NK-92 treated with Interleukin-12 subunit alpha and Interleukin-12 subunit beta, amount 100 ng/mL, for 24 hours (cell line): ENCODE results near the gene TXNDC12.
"Not testable (repeated sequence)": the region's sequence is repeated elsewhere in the genome, so short reads cannot be mapped to it uniquely, and the experiment has no call there.

Experiments
- DNase-seq: peaks from one replicate; lab custom pipeline; 2025; lab: John Stamatoyannopoulos, UW

The TXNDC12 gene

DNA sequence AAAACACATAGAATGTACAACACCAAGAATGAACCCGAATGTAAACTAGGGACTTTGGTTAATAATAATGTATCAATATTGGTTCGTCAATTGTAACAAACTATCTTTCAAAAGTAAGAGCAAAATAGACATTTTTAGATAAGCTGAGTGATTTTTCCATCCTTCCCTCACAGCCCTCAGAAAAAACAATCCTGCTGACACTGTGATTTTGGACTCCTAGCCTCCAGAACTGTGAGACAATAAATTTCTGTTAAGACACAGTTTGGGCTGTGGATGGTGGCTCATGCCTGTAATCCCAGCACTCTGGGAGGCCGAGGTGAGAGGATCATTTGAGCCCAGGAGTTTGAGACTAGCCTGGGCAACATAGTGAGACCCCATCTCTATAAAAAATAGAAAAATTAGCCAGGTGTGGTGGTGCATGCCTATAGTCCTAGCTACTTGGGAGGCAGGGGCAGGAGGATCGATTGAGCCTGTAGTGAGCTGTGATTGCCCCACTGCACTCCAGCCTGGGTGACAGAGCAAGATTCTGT lies 9.3 kb downstream of the TXNDC12 start:
- DNase-seq = not testable (repeated sequence)

DNA sequence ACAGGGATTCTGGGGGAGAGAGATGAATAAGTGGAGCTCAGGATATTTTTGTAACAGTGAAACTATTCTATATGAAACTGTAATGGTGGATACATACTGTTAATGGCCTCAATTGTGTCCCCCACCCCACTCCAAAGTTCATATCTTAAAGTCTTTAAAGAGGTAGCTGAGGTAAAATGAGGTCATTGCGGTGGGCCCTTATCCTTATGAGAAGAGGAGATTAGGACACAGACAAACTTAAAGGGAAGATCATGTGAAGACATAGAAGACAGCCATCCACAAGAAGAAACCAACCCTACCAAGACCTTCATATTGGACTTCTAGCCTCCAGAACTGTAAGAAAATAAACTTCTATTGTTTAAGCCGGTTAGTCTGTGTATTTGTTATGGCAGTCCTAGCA lies 9.8 kb downstream of the TXNDC12 start:
- no peak for DNase-seq

DNA sequence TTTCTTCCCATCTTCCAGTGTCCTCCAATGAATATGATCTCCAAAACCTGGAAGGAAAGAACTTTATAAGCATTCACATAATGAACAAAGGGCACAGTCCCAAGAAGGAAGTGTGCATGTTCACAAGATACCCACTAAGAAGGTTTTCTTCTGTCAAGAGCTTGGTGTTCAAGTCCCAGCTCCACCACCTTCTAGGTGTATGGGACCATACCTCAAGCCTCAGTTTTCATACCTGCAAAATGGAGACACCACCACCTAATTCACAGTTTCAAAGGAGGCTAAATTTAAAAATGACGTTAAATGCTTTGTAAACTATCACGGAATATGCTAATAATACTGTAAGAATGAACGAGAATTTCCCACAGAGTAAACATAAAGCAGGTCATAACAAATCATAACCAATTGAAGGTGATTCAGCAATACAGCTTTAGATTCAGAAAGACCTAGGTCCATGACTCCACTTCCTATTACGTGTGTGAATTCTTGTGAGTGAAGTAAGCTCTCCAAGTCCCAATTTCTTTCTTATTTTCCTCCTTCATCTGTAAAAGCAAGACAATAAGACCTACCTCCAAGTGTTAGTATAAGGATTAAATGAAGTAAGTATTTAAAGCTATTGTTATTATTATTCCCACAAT lies 13.3 kb downstream of the TXNDC12 start:
- no peak for DNase-seq

GRCh38 chr1:52037909-52038308 lies 17.1 kb downstream of the TXNDC12 start:
- no peak for DNase-seq

- no peak for DNase-seq
These were observed 17.6 kb downstream of the TXNDC12 start for GRCh38 chr1:52037402-52037814.

GRCh38 chr1:52034050-52034384 lies 21.0 kb downstream of the TXNDC12 start:
- no peak for DNase-seq

GRCh38 chr1:52033190-52034049 lies 21.6 kb downstream of the TXNDC12 start, which contains the start of gene KTI12:
TSS of gene KTI12 (minus strand) at chr1:52033810. CDS start at chr1:52033761, 49 bp downstream.
- DNase-seq = peak; percentile 80

GRCh38 chr1:52032785-52033131 lies 22.2 kb downstream of the TXNDC12 start:
- DNase-seq = no peak

DNA sequence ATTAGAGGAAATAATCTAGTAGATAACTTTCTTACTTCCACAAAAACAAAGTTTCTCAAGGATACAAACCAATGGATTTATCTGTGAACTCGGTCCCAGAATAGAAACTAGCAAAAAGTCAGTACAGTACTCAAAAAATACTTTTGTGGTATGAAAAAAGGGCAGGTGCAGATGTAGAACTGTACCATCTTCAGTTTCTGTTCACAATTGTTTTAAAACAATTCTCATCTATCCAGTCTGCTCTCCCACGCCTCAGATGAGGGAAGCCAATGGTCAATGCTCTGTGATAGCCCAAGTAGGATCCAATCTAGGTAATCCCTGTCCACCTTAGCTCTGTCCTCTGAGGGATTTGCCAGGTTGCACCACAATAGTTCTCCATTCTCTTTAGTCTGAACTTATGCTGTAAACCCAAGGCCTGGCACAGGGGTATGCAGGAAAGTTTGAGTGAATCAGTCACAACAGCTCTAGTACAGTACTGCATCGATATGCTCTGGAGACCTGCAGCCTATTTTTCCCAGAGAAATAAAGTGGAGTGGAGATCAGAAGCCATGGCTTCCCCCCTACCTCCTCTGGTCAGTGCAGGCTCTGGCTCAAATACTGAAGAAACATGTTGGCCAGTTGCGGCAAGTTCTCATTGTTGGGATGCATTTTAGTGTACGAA lies 22.7 kb downstream of the TXNDC12 start:
- DNase-seq = no peak

DNA sequence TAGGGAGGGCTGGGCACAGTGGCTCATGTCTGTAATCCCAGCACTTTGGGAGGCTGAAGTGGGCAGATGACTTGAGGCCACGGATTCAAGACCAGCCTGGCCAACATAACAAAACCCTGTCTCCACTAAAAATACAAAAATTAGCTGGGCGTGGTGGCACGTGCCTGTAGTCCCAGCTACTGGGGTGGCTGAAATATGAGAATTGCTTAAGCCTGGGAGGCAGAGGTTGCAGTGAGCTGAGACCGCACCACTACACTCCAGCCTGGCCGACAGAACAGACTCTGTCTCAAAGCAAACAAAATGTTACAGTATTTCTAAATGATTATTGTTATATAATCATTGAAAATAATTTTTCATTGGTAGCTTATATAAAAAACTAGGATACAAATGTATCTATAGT lies 26.2 kb downstream of the TXNDC12 start:
- DNase-seq = not testable (repeated sequence)

DNA sequence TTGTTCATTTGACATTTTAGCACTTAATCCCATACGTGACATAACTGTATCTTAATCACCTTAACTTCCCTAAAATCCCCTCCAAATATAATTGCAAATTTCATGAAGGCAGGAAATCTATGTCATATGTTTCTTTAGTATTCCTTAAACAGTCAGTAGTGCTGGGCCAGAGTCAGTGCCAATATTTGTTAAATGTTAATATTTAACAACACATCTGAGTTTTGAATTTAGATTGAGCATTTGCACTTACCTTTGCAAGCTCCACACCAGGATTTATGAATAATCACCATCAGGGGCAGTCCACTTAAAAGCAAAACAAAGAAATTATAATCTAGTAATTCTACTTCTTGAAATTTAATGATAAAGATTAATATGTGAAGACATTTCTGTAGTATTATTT lies 26.7 kb downstream of the TXNDC12 start:
- no peak for DNase-seq

DNA sequence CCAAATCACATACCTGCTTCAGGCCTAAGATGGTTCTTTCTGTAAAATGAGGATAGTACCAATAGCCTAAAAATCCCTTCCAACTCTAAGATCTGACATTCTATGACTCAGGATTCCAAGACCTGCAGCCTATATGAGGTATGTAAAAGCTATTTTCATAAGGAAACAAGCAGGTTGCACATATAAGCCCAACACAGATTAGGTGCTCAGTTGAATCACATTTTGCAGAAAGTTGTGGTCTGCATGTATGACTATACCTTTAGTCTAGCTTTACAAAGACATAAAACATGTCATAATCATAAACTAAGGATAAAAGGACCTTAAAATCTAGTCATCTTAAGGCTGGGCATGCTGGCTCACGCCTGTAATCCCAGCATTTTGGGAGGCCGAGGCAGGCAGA lies 28.7 kb downstream of the TXNDC12 start:
- no peak for DNase-seq

- DNase-seq = no peak
These were observed 32.9 kb downstream of the TXNDC12 start for GRCh38 chr1:52022133-52022532.

DNA sequence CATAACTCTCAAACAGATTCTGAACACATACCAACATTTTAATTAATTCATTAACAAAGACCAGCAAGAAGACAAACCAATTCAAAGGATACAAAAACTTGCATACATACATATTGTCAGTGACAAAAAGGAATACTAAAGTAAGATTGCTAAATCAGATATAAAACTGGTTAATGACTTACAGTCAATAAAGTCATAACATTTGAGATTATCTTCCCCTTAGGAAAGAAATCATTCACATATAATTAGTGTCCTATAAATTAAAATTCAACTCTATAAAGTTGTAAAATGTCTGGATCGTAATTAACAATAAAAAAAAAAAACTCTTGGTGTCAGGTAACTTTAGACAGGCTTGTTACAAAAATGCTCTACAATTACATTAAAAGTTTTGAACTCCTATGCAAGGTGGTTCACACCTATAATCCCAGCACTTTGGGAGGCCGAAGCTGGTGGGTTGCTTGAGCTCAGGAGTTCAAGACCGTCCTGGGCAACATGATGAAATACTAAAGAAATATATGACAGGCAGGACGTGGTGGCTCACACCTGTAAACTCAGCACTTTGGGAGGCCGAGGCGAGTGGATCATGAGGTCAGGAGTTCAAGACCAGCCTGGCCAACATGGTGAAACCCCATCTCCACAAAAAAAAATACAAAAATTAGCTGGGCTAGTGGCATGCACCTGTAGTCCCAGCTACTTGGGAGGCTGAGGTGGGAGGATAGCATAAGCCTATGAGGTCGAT lies 46.8 kb downstream of the TXNDC12 start:
- no peak for DNase-seq

- DNase-seq = no peak
These were observed 47.6 kb downstream of the TXNDC12 start for GRCh38 chr1:52007215-52008002.

- not testable (repeated sequence) for DNase-seq
These were observed 48.9 kb downstream of the TXNDC12 start for GRCh38 chr1:52006081-52006553.

DNA sequence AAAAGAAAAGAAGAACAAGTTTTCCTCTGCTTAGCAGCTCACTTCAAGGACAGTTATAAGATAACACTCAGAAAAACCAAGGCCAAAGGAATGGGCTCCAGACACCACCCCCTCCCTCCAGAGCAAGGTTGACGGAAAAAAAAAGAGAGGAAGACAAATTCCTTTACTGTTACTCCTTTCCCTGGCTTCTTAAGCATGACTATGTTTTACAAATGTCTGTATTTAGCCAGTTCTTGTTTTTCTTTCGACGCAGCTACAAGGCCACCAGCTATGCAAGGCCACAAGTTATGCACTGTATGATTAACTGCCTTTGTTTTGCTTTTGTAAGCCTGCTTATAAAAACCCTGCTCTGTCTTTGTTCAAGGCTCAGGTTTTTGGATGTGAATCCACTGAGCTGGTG lies 49.4 kb downstream of the TXNDC12 start:
- not testable (repeated sequence) for DNase-seq

GRCh38 chr1:52003877-52004276 lies 51.1 kb downstream of the TXNDC12 start:
- no peak for DNase-seq

- DNase-seq = peak; percentile 17
These were observed 52.7 kb downstream of the TXNDC12 start for GRCh38 chr1:52002038-52002917.

DNA sequence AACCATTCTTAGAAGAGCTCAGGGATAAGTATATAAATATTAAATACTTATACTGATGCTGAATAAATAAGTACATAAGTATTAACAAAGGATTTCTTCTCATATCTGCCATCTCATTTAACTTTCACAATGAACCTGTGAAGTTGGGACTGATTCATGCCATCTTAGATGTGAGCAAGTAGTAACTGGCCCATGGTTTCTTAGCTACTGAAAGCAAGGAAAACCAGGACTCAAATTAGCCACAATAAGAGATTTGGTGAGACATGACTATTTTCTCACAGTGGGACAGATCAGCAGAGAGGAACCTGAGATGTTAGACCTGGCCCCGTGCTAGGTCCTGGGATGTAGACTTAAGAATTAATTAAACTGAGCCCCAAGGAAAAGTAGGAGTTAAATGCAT lies 56.3 kb downstream of the TXNDC12 start:
- DNase-seq = no peak
